Measurements from ENCODE around the gene SP2.

The SP2 gene

DNA sequence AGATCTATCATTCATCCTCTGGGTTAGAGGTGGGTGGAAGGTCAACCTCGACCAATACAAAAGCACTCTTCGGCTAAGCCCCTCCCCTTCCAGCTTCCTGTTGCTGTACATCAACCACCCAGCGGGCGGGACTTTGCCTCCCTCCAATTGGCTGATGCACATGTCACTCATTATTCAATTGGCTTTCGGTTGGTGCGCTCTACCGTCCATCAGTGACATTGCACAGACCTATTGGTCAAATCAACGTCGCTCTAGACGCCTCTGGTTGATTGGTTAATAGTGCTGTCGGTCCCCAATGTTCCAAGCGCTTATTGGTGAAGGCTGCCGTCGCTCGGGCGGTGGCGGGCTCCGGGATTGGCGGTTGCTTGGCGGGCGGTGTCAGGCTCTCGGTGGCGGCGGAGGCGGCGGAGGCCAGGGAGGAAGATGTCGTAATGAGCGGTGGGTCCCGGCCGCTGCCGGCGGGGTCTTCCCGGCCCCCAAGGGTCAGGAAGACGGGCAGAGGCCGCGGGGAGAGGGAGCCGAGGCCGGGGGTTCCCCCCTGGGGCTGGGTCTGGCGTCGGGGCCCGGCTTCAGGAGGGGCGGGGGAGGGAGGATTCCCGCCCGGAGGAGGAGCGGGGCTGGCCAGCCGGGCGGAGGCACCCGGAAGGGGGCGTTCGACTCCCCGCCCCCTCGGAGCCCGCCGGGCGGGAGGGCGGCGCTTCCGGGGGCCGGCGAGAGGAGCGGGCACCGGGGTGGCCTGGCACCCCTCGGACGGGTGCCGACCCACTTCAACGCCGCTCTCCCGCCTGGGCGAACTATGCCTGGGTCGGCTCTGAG is at the start of gene SP2:
Gene SP2 (plus strand): TSS at position 381 of the 816 bp plus-strand sequence. CDS start 51 bp downstream, at position 432.
- peak; percentile 100 for DNase-seq (ENCODE audit: low read depth)

DNA sequence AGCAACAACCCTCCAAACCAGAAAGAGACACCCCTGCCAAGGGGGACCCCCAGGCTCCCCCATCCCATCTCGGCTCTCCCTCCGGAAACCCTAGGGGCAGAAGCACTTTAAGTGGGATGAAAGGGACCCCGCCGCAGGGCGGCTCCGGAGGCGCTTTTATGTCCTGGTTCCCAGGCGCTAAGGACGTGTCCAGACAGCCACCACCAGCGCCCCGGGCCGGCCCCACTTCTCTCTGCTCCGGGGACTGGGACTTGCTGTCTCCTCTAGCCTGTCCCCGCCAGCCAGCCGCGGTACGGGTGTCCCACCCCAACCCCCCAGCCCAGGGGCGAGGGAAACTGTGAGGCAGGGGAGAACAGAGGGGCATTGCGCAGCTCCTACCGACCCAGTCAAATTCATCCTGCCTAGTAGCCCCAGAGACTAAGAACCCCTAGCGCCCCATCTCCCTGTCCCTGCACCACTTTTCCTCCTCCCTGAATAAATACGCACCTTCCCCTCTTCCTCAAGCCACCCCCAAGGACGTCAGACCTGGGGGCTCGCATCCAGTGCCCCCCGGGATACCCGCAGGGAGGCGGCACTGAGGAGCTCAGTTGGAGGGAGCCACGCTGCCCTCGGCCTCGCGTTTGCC is 49.2 kb upstream of the SP2 start:
- no peak for DNase-seq (ENCODE audit: low read depth)

DNA sequence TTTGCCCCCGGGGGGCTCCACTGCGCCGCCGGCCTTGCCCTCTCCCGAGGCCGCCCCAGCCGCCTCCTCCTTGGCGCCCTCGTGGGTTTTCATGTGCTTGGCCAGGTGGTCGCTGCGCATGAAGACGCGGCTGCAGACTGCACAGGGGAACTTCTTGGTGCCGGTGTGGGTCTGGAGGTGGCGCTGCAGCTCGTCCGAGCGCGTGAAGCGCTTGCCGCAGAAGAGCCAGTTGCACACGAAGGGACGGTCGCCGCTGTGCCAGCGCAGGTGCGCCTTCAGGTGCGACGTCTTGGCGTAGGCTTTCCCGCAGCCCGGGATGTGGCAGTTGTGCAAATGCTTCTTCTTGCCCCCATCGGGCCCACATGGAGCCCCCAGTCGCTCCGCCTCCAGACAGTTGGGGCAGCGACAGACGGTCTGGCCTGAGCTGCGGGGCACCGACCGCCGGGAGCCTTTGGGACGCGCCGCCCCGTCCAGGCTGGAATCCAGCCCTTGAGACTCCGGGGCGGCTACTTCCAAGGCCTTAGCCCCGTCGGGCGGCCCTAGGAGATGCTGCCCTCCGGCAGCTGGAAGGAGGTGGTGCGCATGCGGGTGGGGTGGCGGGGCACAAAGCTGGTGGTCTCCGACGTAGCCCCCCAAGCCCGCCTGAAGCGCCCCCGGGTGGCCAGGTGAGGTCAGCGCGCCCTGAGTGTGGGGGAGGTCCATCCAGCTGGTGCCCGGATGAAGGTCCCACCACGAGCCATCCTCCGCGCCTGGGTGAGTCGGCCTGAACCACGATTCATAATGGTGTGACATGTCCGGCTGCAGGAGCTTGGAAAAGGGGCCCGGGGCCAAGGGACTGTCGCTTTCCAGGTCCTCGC is 48.5 kb upstream of the SP2 start:
- DNase-seq (ENCODE audit: low read depth) = no peak

DNA sequence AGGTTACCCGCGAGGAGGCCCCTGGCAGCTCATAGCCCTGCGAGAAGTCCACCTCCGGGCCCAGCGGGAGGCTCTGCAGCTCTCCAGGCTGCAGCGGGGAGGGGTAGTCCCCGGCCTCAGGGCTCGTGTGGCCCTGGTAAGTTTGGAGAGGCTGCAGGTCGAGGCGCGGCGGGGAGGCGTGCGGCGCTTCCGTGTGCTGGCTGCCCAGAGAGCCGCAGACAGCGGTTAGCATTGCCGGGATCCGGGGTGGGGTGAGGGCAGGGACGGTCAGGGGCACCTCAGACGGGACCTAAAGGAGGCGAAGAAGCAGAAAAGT is 47.9 kb upstream of the SP2 start:
- DNase-seq (ENCODE audit: low read depth) = no peak

DNA sequence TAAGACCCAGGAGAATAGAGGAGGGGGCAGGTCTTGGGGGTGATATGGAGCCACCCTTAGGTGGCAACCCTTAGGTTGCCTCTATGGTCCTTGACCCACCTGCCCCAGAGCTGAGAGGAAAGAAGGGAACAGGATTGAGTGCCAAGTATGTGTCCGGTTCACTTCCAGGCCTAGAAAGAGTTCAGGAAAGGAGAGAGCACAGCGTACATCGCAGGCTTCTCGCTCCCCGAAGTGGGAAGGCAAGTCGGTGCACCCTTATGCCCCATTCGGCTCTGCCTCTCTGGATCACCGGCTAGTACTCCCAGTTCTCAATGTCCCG is 45.7 kb upstream of the SP2 start:
- no peak for DNase-seq (ENCODE audit: low read depth)

DNA sequence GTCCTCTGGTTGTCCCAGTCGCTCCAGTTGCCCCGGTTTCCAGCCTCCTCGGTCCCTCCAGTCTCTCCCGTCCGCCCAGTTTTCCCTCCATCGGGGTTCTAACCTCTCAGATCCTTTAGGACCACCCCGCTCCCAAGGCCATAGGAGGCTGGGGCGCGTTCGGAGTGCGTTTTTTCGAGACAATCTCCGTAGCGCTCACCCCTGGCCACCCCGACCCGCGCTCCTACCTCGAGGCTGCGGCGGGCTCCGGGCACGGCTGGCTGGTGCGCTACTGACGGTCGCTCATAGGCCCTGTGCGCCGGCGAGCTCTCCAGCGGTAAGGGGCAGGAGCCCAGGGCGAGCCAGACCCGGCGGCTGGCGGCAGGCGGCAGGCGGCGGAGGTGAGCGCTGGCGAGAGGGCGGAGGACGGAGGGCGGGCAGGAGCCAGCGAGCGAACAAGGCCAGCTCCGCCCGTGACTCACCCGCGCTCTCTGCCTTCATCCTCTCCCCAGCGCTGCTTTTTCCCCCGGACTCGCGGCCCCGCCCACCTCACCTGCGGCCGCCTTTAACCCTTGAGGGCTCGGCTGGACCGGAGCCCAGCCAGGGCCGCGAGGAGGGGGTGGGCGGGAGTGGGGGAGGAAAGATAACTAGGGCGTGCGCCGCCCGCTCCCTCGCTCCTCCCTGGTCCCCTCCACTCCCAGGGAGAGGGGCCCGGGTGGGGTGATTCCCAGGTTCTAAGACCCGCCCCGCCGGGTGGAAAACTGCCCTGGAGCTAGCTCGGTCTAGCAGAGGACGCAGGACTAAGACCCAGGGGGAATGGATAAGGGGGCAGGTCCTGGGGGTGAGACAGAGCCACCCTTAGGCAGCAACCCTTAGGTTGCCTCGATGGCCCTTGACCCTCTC is 45.1 kb upstream of the SP2 start, which contains the start of gene SP6:
Gene SP6 (minus strand): TSS at position 472 of the 882 bp plus-strand sequence. CDS start 2,734 bp downstream, outside the sequence.
- DNase-seq (ENCODE audit: low read depth) = peak; percentile 57

DNA sequence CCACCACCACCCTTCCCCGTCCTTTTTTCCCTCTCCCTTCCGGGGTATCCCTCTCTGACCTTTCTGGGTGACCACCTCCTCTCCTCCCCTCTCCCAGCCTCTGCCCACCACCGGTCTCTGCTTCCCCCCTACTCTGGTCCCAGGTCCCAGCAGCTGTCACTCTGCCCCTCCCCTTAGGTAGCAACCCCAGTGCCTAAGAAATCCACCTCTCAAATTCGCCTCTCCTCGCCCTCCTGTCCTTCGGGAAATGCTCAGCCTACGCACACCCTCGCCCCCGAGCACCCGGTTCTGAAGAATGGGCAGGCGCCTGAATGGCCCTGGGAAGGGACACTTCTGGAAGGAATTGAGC is 44.3 kb upstream of the SP2 start:
- DNase-seq (ENCODE audit: low read depth) = no peak

DNA sequence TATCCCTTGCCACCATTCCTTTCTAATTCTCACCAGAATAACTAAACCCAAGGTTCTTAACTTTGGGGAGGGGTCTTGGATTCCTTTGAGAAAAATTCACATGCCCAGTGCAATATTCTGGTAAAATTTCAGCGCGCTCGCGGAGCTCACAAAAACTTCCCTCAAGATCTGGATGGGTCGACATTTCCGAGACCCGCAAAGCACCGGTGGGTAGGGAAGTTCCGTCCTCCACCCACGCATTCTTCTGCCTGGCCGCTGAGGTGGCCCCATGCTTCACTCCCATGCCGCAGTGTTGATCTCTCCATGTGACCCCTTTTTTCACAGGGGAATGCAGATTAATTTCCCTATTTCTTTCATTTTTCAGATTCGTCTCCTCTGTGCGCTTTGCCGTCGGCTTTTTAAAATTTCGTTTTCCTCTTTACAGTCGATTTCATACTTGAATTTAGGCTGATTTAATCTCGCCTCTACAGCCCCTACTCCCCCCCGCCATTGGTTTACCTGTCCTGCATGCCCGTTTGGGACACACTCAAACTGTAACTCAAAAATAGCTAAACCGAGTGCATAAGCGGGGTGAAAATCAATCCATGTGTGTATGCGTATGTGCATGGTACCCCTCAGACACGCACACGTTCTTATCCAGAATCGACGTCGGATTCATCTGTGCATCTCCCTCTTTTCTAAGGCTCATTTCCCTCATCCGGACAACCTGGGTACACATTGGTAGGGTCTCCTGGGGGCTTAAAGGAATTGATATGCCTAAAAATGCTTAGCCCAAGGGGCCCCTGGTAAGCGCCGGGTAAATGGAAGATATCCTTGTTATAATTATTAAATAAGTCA is 43.7 kb upstream of the SP2 start:
- DNase-seq (ENCODE audit: low read depth) = no peak

DNA sequence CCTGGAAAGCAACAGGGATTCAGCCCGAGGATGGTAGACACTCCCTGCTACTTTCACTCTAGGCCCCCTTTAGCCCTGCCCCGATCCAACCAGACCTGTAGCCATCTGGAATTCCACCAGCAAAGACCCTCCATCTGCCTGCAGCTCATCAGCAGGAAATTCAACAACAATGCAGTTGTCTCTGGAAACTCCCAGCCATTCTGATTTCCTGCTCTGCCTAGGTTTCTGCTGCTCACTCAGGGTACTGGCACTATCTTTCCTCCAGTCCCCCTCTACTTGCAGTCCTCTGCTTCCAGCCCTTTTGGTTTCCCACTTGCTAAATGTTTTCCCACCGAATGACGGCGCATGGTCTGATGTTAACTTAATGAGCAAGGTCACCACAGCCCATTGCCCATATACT is 42.4 kb upstream of the SP2 start:
- no peak for DNase-seq (ENCODE audit: low read depth)

DNA sequence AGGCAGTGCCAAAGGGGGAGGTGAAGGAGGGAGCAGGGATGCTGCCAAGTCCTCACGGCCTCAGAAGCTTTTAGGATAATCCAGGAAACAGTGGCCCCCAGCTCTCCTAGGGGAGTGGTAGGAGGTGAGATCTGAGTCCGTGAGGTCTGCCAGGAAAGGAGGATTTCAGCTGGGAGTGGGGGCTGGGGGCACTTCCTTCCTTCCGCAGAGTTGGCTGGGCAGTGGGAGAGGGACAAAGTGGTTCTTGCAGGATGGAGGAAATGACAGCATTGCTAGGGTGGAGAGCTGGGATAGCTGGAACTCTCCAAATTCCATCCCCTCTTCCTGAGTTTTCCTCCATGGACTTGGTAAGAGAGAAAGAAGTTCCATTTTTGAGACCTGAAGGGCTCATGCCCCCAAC is 40.3 kb upstream of the SP2 start:
- DNase-seq (ENCODE audit: low read depth) = no peak

DNA sequence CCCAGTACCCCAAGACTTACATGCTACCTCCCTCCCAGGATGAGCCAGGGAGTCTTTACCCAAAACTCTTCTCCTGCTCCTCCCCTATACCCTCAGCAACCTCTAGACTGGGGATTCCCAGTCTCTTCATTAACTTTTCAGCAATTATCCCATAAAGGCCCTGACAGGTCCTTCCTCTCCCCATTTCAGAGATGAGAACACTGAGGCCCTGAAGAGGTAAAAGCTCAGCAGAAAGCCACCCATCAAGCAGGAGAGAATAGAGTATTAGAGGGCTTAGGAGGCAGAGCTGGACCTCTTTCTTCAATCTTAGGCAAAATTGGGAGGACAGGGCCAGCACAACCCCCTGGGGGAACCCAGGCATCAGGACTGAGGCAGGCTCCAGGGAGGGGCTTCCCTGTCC is 39.2 kb upstream of the SP2 start:
- DNase-seq (ENCODE audit: low read depth) = no peak

DNA sequence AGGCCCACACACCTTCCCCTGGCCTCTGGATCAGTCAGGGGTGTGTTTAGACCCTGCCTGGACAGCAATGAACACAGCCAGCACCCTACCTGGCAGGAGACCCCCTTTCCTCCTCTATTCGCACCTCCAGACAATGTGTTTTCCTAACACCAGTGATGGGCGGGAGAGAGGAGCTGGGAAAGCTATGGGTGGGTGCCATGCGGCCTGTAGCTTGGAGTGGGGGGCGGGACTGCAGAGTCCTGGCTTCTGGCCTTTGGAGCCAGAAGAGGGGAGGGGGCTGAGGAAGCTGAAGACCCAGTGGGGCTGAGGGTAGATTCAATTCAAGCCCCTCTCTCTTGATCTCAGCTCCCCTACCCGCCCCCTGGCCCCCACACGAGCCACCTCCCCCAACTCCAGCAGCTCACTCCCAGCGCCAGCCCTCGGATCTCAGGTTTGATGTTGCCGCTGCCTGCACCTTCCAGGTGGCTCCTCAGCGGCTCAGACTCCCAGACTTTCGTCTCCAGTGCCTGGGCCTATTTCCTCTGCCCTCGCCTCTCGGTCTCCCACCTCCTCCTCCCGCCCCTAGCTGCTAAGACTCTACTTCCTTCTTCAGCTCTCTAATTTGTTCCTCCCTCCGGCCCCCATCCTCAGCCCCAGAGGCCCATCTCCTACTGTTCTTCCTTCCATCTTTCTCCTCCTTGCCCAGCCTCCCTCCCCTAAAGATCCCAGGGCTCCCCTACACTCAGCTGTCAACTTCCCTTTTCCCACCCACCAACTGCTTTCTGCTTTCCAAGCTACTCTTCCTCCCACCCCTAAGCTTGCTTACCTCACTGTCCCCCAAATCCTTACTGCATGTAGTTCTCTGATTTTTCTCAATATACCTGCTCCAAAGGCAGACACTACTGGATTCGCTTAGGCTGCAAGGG is 38.2 kb upstream of the SP2 start:
- DNase-seq (ENCODE audit: low read depth) = no peak

DNA sequence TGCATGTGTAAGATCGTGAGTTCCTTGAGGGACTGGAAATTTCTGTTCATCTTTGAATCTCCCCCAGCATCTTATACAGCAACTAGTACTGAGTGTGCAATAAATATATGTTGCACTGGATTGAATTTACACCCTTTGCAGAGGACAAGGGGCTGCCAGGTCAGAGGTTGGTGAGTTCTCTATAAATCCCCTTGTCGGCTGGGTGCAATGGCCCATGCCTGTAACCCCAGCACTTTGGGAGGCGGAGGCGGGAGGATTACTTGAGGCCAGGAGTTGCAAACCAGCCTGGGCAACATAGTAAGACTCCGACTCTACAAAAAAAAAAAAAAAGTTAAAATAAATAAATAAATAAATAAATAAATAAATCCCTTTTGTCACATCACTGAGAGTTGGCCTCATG is 35.6 kb upstream of the SP2 start:
- DNase-seq (ENCODE audit: low read depth) = no peak

DNA sequence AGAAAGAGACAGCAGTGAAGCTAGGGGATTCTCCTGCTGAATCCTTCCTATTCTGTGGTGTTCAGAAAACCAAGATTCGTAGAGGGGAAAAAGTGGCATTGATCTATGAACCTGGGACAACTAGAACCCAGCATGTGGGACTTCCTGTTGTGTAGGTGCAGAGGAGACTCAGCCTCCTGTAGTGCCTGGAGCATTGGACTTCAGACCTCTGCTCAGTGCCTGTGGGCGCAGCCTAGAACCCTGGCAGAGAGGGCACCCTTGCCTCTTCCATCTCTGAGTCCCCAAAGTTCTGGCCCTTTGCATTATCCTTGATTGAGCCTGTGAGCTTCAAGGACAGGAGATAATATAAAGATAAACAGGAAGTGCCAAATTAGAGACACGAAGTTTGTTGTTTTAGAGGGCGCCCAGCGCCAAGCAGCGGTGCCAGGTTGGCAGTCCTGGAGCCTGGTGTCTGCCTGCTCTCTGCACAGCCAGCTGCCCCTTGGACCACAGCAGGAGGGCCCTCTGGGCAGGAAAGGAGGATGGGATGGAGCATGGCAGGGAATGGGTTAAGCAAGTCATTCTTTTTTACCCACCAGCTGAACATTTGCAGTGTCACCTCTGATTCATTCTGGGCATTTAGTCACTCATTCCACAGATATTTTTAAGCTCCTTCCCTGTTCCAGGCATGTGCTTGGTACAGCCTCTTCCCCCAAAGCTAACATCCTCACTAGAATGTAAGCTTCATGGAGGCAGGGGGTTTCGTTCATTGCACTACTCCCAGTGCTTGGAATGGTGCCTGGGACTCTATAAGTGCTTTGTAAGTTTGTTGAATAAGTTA is 33.2 kb upstream of the SP2 start:
- no peak for DNase-seq (ENCODE audit: low read depth)

DNA sequence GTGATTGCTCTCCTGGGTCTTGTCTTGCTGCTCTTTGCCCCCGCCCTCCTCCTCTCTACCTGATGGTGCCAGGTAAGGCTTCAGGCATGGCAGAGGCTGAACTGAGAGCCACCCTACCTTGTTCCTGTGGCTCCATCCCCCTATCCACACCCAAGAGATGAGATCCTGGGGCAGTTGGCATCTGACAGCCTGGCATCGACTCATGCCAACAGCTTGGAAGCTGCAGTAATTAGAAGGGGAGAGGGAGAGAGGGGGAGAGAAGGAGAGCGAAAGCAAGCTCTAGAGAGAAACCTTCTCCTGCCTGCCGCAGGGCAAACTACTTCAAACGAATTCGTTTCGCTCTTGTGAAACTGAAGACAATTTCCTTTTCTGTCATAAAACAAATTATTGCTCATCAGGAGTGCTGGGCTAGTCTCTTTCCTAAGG is 31.2 kb upstream of the SP2 start:
- DNase-seq (ENCODE audit: low read depth) = no peak

DNA sequence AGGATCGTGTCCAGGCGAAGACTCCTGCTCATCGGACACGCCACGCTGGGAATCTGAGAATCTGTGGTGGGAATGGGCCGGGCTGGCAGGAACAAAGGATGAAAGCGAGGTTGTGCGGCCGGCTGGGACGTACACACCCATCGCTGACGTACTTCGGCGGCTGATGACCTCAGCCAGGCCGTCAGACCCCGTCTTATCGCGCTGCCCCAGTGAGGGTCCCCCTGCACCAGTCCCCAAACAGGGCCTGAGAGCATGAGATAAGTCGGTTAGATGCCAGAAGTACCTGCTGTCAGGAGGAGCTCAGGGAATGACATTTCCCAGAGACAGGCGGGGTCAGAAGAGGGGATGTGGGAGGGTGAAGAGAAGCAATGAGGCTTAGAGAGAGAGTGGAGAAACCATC is 29.1 kb upstream of the SP2 start:
- DNase-seq (ENCODE audit: low read depth) = no peak

DNA sequence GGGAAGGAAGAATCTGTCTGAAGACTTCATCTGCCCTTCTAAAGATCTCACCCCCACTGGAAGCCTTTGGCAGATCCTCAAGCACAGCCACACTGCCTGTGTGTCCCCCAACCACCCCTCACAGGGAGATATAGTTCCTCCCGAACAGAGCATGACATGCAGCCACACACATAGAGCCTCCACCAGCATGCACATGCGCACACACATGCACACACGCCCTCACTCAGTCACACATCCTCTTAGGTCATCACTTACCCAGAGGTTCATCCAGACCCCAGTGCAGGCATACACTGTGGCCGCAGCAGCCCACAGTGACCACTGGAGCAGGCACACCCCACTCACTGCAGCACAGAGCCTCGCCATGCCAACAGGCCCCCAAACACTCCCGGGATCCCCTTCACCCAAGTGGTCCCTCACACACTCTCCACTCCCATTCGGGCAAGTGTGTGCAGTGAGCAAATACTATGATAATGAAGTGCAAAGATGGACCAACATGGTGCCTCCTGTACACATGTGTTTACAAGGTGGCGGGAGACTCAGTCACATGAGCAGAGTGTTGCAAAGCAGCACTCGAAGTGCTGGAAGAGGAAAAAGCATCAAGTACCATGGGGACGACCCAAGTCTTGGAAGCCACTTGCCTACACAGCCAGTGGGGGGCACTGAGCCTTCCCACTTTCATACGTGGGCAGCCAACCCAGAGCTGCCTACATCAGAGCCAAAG is 28.1 kb upstream of the SP2 start:
- no peak for DNase-seq (ENCODE audit: low read depth)

DNA sequence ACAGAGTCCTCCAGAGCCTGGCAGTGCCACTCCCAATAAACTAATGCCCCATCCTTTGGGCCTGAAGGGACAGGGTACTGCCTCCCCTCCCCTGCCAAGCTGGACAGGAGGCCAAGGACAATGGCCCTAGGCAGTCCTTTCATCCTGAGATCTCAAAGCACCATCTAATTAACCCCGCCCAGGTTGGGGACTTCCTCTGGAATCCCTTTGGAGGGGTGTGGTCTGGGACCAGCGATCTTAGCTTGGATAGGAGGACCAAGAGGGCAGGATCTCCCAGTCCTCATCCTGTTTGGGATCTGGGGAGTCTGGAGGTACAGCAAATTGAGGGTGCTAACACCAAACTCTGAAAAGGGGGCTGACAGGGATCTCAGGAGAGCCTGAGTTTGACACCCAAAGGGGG is 26.9 kb upstream of the SP2 start:
- DNase-seq (ENCODE audit: low read depth) = no peak

DNA sequence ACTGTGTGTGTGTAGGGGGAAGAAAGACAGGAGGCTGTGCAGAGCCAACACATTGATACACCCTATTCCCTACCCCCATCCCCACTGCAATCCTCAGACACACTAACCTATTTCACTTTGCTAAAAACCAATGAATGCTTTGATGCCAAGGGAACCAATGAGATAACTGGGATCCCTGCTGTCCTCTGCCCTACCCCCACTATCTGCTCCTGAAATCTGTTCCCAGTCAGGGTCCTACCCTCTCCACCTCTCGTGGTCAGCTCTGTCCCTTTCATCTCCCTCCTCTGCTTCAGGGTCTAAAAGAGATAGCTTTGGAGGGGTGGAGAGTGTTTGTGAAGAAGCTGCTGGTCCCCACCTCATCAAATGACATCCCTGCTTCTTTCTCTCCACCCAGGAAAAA is 26.0 kb upstream of the SP2 start:
- DNase-seq (ENCODE audit: low read depth) = no peak

All from activated T-cell treated with anti-CD3 and anti-CD28 coated beads for 24 hours (primary cell).